ENCODE data around the gene SMO. TPM values are rescaled to one million over a fixed set of nuclear protein-coding genes. Genes with fewer than 3 reads are reported as not detected.
"Not testable (repeated sequence)": the region's sequence is repeated elsewhere in the genome, so short reads cannot be mapped to it uniquely, and the experiment has no call there.

Gene SMO
- total and polyA plus RNA-seq, 2 experiments from 2014 or later = 13.1 to 61.5 TPM

- H3K36me3 Mint-ChIP-seq (ENCODE audit: low read depth) = peaks cover 26% of the 10 kb centered on the region
- H3K4me1 Mint-ChIP-seq = peaks cover 5% of the 10 kb centered on the region; the same call in 2 of the 3 replicates
- no peak overlapping the region for H3K4me3 ChIP-seq
- no peak overlapping the region for H3K4me2 ChIP-seq
- H3K4me3 Mint-ChIP-seq = no peak overlapping the region
- H3K27me3 ChIP-seq (ENCODE audit: insufficient read depth) = no peaks in the 10 kb centered on the region
- peaks cover 33% of the 10 kb centered on the region for H3K9me3 Mint-ChIP-seq
- H3F3A ChIP-seq (replicated peaks; ENCODE audit: low read depth) = 0 out of 2 replicates have a peak, but pooled peaks cover 2% of the 10 kb centered on the region
- H3K27ac Mint-ChIP-seq = no peak overlapping the region
- H3K36me3 ChIP-seq (ENCODE audit: insufficient read depth) = no peaks in the 10 kb centered on the region
- H4K20me1 ChIP-seq (replicated peaks; ENCODE audit: insufficient read depth) = no peaks in the 10 kb centered on the region
- TF ChIP-seq CTCF (conservative IDR thresholded peaks at IDR 0.05; ENCODE audit: low read depth in 2 of 2) = peak; percentile 96 to 99
- peak; percentile 56 for TF ChIP-seq REST (IDR thresholded peaks at IDR 0.05; ENCODE audit: unreplicated experiment)
- TF ChIP-seq STAT1 (IDR thresholded peaks at IDR 0.05; ENCODE audit: unreplicated experiment) = no peak
- no peaks in the 10 kb centered on the region for H3K4me1 ChIP-seq (ENCODE audit: insufficient read depth)
- peak; percentile 94 for DNase-seq (ENCODE audit: low spot score)
- H3K79me2 ChIP-seq (replicated peaks; ENCODE audit: insufficient read depth) = no peaks in the 10 kb centered on the region
- H2AFZ ChIP-seq = no peak overlapping the region
- H3K27ac ChIP-seq (ENCODE audit: low read depth) = no peak overlapping the region
- peaks cover 7% of the 10 kb centered on the region for H3K27me3 Mint-ChIP-seq (ENCODE audit: insufficient read depth, low read depth, poor library complexity)
- ATAC-seq = peak; percentile 87
- no peaks in the 10 kb centered on the region for H3K9me2 ChIP-seq (ENCODE audit: insufficient read depth)
Measured at GRCh38 chr7:129218514-129219062, 30.2 kb downstream of the SMO start.

- Mint-ChIP-seq H3K9me3 (peaks cover 29% of the 10 kb centered on the region), H3K36me3 (ENCODE audit: low read depth) (peaks cover 21% of the 10 kb centered on the region)
- not testable (repeated sequence) for H3K27me3 Mint-ChIP-seq (ENCODE audit: insufficient read depth, low read depth, poor library complexity); H3K4me3 ChIP-seq; H3K79me2 ChIP-seq (replicated peaks; ENCODE audit: insufficient read depth); H3K4me1 Mint-ChIP-seq; H3K27ac Mint-ChIP-seq; H3K27me3 ChIP-seq (ENCODE audit: insufficient read depth); H3K4me1 ChIP-seq (ENCODE audit: insufficient read depth); H3F3A ChIP-seq (replicated peaks; ENCODE audit: low read depth); H3K27ac ChIP-seq (ENCODE audit: low read depth); H3K9me2 ChIP-seq (ENCODE audit: insufficient read depth); H4K20me1 ChIP-seq (replicated peaks; ENCODE audit: insufficient read depth); H3K4me2 ChIP-seq; ATAC-seq; H3K4me3 Mint-ChIP-seq; H2AFZ ChIP-seq; H3K36me3 ChIP-seq (ENCODE audit: insufficient read depth); DNase-seq (ENCODE audit: low spot score)
Measured at GRCh38 chr7:129219166-129219565, 30.7 kb downstream of the SMO start.

- no peak overlapping the region for H3K27ac ChIP-seq (ENCODE audit: low read depth)
- 0 out of 2 replicates have a peak, but pooled peaks cover 2% of the 10 kb centered on the region for H3F3A ChIP-seq (replicated peaks; ENCODE audit: low read depth)
- TF ChIP-seq ZNF331 (CRISPR knock-in tag; IDR thresholded peaks at IDR 0.05; ENCODE audit: low read depth) = no peak
- TF ChIP-seq NANOG (IDR thresholded peaks at IDR 0.05; ENCODE audit: borderline replicate concordance) = no peak
- TF ChIP-seq STAT1 (IDR thresholded peaks at IDR 0.05; ENCODE audit: unreplicated experiment) = no peak
Measured at GRCh38 chr7:129222064-129222463, 33.6 kb downstream of the SMO start.

More at GRCh38 chr7:129222064-129222463, 33.6 kb downstream of the SMO start:
- Histone ChIP-seq H3K79me2 (replicated peaks; ENCODE audit: insufficient read depth) (peaks cover 12% of the 10 kb centered on the region), H4K20me1 (replicated peaks; ENCODE audit: insufficient read depth) (peaks cover 7% of the 10 kb centered on the region; the same call in 1 of the 2 replicates), H3K36me3 (ENCODE audit: insufficient read depth) (no peaks in the 10 kb centered on the region), H3K4me1 (ENCODE audit: insufficient read depth) (peaks cover 11% of the 10 kb centered on the region), H2AFZ (no peak overlapping the region), H3K4me2 (no peak overlapping the region), H3K27me3 (ENCODE audit: insufficient read depth) (no peaks in the 10 kb centered on the region), H3K4me3 (no peak overlapping the region), H3K9me2 (ENCODE audit: insufficient read depth) (no peaks in the 10 kb centered on the region)
- Mint-ChIP-seq H3K27me3 (ENCODE audit: insufficient read depth, low read depth, poor library complexity) (peaks cover 10% of the 10 kb centered on the region), H3K36me3 (ENCODE audit: low read depth) (peaks cover 3% of the 10 kb centered on the region), H3K27ac (no peak overlapping the region), H3K9me3 (peaks cover 3% of the 10 kb centered on the region), H3K4me1 (peaks cover 17% of the 10 kb centered on the region), H3K4me3 (no peak overlapping the region)
- ATAC-seq (no peak), DNase-seq (ENCODE audit: low spot score) (no peak)

Measured in GM23338 (cell line).